Middle frontal gyrus (tissue), 1 donor: ENCODE data around the gene HOXA4.

Source experiments
- DNase-seq: peaks from one replicate; pipeline ENCODE4 v3.0.0-alpha.2; 2015; ENCODE audit warnings: low spot score; ENCODE audit errors: extremely low spot score

The HOXA4 gene

DNA sequence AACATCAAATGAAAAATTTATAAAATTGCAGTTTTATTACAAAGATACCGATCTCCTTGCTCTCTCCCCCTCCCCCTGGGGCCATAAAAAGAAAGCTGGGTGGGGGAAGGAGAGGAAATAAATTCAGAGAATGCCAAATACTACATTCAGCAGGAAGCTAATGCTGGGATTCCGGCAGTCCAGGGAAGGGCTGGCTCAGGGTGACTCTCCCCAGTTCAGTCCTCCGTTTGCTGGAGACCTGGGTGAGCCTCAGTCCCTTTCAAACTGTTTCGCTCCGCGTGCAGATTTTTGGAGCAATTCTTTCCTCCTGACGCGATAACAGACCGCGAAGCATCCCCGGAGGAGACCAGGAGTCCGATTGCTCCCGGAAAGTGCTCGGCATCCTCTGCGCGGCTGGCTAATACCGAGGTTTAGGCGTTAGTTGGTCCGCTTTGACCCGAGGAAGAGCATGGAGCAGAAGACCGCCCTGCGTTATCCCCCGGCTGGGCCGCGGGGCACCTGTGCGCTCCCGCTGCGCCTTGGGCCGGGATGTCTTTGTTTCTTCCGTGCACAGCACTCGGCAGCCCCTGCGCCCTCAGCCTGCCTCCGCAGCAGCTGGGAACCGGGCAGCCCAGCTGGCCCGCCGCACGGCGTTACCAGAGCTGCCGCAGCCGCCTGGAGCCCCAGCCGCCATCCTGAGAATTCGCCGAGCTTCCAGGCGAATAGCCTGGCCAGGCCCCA lies 24.2 kb downstream of the HOXA4 start:
- DNase-seq = no peak

DNA sequence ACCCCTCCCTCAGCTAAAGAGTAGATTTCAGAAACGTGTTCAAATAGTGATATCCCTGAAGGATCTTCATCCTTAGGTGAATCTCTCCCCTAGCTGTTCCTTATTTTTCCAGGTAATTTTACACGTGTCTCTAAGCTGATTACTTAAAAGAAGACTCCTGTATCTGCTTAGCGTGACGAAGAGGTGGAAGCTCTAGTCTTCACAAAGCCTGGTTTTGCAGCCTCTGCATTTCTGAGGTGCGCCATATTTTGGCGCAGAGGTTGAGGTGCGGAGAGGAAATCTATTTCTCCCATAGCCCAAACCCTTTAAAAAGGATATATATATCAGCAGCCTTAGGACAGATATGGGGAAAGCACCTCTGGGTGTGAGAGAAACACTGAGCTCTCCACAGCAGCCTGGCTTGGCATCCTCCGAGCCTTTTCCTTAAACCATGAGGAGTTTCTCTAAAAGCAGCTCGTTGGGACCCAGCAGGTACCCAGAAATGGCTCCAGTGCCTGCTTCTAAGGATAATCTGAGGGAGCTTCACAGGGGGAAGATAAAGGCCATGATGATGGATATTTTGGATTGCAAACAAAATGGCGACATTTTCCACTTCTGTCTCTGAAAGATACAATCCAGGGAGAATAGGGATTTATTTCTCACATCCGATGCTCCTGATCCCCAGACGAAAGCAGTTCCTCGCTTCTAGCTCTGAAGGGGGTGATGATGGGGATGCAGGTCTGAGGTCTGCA lies 25.1 kb downstream of the HOXA4 start:
- DNase-seq = no peak

DNA sequence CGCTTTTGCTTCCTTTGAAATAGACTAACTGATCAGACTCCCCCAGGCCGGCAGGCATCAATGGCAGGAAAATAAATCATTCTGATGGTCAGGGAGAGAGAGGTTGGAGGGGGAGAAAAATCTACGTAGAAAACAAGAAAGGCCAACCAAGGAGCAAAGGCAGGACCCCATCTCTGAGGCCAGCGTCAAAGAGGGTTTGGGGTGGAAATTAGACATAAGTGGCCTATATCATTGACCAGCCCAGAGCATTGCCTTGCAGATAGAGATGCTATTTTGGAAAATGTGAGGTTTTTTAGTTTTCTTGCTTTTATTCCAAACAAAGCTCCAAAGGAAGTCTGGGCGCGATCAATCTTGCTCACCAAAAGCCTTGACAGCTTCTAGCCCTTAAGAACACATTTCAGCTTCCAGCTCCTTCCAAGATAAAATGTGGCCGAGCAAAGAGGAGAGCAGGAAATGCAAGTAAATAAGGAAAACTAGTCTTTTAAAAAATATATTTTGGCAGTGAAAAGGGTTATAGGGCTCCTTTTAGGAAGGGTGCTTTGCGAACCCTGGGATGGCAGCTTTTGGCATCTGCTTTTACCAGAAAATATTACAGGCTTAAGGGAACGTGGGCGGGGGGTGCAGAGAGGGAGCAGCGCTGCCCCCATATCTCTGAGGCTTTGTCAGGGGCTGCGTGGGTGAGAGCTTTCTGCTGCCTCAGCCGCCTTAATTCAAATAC lies 26.1 kb downstream of the HOXA4 start:
- DNase-seq = no peak

DNA sequence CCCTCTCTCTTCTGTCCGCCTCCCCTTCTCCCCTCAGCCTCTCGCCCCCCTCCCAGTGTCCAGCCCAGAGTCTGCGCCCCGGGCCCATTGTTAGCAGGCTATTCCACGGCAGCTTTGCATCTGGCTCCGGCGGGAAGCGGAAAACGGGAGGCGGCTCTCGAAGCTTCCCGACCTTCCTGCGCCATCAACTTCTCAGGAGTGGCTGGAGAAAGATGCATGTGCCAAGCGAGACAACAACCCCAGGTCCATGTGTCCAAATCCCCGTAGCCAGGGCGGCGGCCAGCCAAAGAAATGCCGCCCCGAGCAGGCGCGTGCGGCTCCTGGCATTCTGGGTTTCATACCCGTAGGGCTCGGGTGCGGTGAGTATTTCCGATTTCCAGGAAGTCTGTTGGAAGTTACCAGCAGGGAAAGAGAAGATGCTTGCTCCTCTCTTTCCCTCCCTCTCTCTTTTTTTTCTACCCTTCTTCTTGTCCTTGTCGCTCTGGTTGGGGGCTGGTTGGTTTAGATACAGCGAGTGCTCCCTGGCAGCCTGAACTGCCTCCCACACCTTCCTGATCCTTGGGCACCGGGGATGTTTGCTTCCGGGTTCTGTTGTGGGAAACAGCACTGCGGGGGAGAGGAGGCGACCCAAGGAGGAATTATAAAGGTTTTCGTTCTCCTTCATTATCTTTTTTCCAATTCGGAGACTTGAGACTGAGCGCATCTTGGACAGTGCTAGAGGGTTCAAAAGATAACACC lies 26.9 kb downstream of the HOXA4 start:
- DNase-seq = no peak

DNA sequence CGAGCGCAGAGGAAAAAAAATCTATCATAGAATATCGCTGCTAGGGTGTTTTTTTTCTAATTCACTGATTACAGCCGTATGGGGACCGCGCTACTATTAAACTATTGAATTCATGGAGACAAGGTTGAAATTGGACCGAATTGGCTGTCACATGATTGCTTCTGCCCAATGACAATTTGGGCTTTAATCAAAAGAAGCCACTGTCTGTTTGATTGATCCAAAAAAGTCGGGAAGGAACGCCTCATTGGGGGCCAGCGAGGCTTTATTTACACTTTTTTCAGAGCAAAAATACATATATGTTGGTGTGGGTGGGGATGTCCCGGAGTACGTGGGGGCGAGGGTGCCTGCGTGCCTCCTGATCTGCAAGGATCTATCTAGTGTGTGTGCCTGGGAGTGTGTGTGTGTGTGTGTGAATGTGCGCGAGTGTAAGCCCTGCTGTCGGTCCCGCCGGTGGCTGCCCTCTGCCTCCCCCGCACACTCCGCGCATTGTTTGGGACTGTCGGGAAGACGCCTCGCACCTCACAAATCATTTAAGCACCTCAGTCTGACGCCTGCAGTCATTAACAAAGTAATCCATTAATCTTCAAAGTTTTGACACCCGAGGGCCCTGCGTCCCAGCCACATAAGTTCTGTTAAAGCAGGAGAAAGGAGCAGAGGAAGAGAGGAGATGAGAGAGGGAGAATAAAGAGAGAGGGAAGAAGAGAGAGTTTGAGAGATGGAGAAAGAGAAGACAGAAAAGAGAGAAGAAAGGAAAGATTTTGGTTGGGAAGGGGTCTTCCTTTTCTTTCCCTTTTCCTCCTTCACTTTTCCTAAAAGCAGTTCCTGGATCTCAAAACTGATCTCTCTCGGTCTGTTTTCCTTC lies 27.7 kb downstream of the HOXA4 start, which contains the start of gene HOXA2:
HOXA2 (minus strand) TSS at position 103 of the 862 bp plus-strand sequence. CDS start 183 bp downstream, outside the sequence.
- DNase-seq = no peak

GRCh38 chr7:27101957-27102580 lies 28.5 kb downstream of the HOXA4 start:
- DNase-seq = no peak

DNA sequence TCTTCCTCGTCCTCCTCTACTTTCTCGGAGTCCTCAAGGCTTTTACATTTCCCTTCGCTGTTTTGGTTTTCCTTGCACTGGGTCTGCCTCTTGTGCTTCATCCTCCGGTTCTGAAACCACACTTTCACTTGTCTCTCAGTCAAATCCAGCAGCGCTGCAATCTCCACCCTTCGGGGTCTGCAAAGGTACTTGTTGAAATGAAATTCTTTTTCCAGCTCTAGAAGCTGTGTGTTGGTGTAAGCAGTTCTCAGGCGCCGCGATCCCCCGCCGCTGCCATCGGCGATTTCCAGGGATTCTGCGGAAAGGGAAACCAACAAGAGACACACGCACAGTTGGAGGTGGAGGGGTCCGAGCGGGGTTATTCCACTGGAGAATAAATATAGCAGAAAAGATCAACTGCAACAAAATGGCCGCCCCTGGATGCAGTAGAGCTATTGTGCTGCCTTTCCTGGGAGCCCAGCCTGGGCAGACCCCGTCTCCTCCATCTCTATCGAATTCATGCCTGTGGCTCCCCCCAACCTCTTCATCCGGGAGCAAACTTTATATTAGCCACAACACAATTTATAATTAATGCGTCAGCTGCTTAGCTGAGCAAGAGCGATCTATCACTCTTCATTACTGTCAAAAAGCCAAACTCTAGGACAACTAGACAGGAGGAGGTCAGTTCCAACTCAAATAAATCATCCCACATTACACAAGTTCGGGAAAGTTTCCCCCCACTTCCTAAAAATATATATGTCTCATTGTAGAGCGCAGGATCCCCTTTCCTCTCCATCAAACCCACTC lies 29.2 kb downstream of the HOXA4 start:
- no peak for DNase-seq

DNA sequence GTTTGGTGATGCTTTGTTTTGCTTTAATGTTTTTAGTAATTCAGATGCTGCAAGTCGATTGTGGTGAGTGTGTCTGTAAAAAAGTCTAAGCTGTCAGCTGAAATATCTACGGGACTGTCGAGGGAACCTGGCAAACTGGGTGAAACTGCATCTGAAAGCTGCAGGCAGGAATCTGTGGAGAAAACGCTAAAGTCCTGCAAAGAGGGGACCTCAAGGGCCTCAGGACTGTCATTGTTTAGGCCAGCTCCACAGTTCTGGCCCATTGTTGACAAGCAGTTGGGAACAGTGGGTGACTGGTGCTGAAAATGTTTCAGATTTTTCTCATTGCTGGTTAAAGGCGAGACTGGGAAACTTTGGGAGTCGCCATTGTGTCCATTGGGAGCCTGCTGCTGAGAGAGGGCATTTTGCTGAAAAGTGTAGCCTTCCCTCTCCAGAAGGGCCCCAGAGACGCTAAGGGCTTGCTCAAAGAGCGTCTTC lies 29.8 kb downstream of the HOXA4 start:
- no peak for DNase-seq

- DNase-seq = no peak
Measured at GRCh38 chr7:27099453-27100370, 30.8 kb downstream of the HOXA4 start.

GRCh38 chr7:27098578-27099451 lies 31.7 kb downstream of the HOXA4 start:
- DNase-seq = no peak

DNA sequence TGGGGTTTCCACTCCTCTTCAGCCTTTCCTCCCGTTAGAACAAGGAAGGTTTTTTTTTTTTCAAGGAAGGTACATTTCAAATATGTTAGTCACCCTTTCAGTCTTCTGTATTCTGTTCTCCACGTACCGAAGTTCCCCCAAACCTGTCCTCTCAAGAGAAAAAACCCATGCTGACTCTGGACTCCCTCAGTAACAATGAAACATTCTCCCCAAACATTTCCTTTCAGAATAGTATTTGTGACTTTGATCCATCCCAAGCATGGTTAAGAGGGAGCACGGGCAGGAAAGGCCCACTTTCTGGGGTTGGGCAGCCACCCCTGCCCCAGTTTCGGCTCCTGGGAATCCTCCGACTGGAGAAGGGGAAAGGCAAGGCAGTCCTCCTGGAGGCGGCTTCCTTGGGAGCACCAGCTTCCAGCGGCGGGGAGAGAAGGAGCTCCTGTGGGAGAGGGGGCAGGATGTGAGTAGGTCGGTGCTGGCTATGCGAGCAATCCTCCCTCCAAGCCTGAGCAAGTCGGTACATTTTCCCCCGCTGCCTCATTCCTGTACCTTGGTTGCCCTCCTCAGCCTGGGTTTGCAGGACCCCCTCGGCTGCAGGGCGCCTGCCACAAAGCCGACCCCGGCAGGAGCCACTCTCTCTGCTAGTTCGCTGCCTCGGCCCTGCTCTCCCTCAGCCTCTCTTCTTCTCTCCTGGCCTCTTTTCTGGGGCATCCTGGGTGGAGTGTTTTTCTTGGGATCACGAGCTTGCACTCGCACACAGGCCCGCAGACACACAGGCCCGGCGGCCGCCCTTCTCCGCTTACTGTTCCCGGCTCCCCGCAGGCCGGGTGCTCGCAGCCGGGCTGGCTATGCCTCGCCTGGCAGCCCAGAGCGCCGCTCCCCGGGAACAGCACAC lies 32.6 kb downstream of the HOXA4 start:
- no peak for DNase-seq

- no peak for DNase-seq
Measured at GRCh38 chr7:27096768-27097514, 33.6 kb downstream of the HOXA4 start.

DNA sequence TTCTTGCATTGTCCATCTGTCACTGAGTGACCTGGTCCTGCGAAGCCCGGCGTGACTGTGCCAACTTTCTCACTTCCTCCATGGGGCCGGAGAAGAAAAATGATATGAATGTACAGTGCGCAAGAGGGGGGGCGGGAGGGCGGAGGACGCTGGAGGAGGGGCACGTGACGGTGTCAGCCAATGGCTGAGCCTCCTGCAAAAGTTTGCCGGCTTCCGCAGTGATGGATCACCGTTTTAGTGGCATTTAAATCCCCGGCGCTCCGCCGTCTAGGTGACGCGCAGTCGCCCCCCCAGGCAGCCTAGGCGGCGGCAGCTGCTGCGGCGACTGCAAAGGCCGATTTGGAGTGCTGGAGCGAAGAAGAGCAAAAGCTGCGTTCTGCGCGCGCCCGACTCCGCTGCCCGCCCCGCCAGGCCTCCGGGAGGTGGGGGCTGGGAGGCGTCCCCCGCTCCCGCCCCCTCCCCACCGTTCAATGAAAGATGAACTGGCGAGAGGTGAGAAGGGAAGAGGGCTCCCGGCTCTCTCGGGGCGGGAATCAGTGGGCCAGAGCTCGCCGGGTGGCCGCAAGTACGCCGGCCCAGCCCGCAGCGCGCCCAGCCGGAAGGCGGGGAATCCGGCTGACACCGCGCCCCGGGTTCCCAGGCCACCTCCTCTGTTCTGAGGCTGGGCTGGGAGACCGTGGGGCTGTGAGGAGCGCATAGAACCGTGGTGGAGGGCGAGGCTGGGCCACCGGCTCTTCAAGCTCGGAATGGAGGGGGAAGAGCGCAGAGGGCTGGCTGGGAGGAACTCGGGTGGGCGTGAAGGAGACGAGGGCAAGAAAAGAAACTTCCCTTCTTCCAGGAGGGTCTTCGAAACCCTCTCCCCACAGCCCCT lies 34.4 kb downstream of the HOXA4 start, which contains the start of gene HOXA1:
HOXA1 (minus strand) TSS at position 104 of the 871 bp plus-strand sequence; CDS start at position 16, 88 bp downstream.
- DNase-seq = no peak
